T-helper 2 cell (primary cell): ENCODE measurements around the gene MBD3.

Experiments used
- DNase-seq, 5 experiments: peaks; one replicate each; pipeline versions ENCODE4 v3.0.0 to v3.0.0-alpha.2; 2012 to 2022

Gene MBD3

DNA sequence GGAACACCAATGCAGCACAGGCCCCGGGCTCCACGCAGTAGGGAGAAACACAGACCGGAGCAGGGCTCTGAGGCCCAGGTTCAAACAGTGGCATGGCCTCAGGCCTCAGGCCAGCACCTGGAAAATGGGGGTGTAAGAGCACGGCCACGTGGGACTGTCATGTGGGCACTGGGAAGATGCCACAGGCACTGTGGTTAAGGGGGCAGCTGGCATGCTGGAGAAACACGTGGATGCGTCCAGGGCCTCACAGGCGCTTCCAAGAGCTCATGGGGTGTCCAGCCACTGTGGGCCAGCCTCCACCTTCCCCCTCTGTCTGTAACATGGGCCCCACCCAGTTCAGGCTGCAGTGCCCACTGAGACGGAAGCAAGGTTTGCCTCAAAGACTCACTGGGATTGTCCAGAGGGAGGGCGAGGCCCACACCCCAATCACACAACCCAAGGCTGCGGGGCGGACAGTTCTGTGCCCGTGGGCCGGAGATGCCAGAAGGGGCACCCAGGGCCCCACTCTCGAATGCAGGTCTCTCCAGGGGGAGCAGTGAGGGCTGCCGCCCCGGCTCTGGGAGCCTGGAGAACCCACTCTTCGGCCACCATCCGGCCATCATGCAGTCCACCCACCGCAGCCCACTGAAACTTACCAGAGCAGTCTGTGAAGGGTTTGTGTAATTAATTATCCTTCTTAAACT is 6.3 kb upstream of the MBD3 start:
- no peak for DNase-seq

DNA sequence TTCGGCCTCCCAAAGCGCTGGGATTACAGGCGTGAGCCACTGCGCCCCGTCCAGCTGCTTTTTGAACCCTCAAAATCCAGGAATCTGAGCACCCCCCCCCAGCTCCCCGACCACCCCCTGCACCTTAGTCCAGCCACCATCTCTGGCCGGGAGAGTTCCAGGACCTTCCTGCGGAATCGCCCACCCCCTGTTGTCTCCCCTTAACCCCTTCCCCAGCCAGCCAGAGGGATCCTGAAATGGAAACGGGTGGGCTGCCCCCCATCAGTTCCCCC is 772 bp upstream of the MBD3 start:
- no peak for DNase-seq

DNA sequence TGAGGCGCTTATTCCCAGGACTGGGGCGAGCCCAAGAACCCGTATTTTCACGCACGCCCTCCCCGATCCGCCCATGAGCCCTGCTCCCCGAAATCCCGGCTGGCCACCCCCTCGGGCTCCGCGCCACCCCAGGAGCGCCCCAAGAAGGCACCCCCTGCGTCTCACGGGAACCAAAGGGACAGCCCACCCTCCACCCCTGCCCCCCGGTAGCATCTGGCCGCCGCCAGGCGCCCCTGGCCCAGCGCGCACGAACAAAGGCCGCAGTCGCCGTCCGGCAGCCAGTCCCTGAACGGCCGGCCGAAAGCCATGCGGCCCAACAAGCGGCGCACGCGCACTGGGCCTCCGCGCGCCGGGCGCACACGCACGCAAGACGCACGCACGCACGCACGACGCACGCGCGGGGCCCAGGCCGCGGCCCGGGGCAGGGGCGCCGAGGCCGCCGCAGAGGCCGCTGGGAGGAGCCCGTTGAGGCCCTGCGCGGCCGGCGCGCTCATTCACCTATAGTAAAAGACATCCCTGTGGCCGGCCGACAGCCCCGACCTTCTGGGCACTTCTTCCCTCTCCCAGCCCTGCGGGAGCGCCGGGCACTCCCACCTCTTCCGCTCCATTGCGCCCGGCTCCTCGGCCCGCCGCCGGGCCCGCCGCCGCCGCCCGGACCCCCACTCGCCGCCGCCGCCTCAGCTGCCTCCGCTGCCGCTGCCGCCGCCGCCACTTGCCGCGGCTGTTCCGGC is 476 bp downstream of the MBD3 start:
- peak; percentile 69 to 94 (median 78) for DNase-seq

DNA sequence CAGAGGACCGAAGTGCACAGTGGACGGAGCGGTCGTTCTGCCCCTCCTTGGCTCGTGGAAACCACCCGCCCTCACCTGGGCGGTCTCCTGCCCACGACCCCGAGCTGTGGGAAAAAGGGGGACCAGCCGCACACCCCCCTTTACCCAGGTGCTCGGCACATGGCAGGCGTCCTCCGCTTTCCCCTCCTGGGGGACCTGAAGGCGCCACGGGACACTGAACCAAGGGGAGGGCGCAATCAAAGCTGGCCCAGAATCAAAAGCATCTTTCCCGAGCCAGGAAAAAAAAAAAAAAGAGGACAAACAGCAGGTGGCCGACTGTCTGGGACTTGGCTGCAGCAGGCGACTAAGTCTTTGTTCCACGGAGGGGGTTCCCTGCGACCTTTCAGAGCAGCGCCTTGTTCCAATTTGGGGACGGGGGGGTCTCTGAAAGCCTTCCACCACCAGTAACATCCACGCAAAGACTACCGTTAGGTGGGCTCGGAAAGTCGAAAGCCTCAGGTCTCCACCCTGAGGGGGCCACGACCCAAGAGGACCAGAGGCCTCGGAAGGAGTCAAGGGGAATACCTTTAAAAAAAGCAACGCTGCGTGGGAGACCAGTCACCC is 1.1 kb downstream of the MBD3 start:
- DNase-seq, result no peak

DNA sequence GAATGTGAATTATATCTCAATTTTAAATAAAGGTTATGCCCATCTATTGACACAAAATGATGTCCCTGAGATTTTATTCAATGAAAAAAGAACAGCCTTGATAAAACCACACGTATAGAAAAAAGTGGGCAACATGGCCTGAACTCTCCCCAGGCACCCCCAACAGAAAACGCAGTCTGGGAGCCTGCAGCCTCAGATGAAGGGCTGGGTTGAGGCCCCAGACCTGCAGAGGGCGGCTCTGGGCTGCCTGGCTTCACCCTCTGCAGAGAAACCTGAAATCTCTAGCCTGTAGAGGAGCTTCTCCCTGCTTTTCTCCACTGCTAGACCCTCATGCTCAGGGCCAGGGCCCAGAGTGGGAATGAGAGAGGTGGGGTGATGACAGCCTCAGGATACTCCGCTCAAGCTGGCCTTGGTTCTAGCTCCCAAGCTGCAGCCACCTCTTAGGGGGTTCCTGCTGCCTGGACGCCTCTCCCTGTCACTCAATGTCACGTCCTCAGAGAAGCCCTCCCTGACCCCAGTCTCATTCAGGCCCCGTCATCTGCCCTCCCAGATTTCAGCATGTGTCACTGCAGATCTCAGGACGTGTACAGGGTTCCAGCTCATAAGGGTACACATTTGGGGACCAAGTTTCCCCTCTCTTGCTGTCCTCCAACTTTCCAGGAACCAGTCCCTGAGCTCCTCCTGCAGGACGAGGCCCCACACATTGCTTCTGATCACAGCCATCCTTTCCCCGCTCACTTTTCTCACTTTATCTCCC is 1.8 kb downstream of the MBD3 start:
- DNase-seq, result peak in 1 of 5 experiments; percentile 51

DNA sequence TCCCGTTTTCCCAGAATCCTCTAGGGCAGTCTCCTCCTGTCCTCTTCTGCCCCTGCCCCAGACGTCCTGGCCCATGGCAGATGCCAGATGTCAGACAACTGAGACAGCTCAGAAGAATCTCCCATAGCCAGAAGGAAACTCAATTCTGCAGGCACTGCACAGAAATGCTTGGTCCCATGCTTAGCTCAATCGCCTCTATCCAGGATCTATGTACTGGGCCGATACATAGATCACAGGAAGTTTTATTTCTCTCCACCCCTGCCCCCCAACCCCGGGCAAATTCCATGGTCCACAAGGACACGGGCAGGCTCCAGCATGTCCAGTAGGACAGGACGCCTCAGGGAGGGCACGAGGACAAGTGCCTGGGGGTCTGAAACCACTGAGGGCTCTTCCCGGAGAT is 4.8 kb downstream of the MBD3 start:
- no peak for DNase-seq

DNA sequence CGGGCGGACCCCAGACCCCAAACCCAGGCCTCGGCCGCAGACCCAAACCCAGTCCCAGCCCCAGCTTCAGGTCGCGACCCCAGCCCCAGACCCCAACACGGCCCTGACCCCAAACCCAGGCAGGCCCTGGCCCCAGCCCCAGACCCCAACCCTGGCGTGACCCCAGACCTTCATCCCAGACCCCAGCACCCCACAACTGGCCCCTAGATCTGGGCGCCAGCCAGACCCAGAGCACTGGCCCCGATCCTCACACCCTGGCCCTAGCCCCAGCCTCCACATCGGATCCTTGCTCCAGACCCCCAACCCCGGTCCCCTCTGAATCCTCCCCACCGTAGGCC is 7.5 kb downstream of the MBD3 start:
- no peak for DNase-seq

DNA sequence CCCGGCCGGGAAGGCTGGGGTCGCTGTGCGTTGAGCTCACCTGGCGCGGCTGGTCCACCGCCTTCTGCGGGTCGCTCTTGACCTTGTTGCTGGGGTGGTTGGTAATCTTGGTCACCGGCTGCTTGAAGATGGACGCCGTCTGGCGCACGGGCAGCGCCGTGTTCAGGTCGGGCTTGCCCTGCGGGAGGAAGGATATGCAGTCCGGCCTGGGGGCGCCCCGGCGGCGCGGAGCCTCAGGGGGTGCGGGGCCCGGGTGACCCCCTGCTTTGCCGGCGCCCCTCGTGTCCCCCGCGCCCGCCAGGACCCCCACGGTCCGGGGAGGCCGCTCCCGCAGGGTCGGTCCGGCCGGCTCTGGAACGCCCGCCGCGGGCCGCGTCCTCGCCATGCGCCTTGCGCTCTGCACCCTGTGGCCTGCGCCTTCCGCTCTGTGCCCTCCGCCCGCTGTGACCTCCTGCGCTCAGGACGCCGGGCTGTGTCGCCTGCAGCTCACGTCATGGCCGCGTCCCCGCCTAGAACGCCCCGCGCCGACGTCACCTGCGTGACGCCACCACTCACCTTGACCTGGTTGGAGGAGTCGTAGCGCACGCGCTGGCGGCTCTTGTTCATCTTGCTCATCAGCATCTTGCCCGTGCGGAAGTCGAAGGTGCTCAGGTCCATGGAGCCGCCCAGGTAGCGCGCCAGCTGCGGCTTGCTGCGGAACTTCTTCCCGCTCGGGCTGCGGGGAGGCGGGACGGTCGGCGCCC is 8.0 kb downstream of the MBD3 start:
- no peak for DNase-seq

DNA sequence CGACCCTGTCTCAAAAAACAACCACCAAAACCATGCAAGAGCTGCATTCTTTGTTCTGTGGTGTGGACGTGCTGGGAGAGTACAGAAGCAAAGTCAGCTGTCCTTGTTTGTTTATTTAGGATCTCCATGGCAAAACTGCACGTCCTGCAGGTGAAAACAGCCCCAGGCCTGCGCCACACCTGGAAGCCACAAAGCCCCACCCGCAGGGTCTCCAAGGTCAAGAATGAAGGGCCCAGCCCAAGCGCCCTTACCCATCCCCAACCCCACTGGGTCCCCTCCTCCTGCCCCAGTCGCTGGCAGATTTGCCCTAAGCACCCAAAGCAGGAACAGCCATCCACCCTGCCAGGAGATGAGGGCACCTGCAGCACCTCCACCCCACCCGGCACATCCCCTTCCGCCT is 10.5 kb downstream of the MBD3 start:
- DNase-seq, result no peak

DNA sequence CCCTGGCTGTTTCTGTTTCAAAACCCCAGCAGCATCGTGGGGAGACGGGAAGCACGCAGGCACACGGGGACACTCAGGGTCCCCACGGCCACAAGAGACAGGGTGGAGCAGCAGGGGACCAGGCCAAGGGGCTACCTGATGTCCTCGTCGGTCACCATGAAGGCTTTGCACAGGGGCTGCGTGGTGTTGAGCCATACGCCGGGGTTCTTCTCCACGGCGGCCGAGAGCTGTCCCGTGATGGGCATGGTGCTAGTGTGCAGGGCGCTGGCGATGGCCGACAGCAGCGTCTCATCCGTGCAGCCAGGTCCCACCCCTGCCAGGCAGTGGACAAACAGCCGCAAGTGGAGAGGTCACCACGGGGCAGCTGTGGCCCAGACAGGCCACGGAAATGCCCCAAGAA is 11.7 kb downstream of the MBD3 start:
- DNase-seq, result no peak

DNA sequence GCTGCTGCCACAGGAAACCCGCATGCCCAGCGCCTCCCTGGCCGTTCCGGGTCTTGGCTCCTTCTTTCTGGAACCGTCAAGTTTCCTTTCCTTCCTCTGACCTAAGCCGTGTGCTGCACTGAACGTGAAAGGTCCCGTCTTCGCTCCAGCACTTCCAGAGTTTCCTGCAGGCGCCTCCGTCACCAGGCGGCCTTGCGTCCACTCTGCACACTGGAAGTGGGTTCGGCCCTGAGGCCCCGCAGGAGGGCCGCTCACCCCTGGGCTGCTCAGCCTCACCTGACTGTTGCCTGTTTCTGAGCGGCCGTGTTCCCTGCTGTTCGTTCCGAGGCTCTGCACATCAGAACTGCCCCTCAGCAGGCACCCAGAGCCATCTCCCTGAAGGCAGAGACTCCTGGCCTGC is 12.3 kb downstream of the MBD3 start:
- no peak for DNase-seq

DNA sequence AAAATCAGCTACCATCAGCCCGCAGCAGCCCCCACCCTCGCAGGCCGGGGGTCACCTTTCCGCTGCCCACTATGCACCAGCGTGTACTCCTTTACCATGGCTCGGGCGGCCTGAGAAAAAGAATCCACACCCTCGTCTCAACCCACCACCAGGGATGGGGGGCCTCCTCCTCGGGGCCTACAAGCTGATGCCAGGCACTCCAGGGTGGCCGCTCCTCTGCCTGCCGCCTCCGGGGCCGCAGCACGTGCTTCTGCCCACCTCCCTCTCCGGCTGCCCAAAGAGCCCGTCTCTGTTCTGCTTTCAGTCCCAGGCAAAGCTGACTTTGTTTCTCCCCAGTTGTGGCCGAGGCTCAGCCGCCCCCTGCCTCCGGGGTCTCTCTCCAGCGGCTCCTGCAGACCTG is 13.4 kb downstream of the MBD3 start:
- no peak for DNase-seq

DNA sequence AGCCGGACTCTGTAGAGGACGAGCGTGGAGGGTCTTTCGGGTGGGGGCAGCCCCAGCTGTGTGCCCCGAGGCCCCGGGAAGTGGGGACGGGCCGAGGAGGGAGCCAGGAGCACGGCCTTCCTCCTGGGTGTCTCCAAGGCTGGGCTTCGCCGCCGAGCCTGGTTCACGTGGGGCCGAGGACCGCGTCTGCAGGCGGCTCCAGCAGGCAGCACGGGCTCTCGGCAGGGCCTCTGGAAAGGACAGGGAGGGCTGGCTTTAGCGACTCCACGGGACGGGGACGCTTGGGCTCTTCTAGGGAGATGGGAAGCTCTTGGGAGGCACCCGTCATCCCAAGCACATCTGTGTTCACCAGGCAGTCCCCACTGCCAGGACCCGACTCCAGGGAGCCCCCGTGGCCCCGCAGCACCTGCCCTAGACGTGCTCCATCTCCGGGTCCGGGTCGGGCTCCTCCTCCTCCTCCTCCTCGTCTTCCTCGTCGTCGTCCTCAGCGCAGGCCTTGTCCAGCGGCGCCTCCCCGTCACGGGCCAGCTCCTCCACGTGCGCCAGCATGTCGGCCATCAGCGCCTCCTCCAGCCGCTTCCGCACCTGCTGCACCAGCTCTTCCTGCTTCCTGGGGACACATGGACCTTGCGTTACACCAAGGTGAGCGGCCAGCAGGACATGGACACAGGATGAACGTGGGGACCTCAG is 14.6 kb downstream of the MBD3 start:
- DNase-seq, result no peak

DNA sequence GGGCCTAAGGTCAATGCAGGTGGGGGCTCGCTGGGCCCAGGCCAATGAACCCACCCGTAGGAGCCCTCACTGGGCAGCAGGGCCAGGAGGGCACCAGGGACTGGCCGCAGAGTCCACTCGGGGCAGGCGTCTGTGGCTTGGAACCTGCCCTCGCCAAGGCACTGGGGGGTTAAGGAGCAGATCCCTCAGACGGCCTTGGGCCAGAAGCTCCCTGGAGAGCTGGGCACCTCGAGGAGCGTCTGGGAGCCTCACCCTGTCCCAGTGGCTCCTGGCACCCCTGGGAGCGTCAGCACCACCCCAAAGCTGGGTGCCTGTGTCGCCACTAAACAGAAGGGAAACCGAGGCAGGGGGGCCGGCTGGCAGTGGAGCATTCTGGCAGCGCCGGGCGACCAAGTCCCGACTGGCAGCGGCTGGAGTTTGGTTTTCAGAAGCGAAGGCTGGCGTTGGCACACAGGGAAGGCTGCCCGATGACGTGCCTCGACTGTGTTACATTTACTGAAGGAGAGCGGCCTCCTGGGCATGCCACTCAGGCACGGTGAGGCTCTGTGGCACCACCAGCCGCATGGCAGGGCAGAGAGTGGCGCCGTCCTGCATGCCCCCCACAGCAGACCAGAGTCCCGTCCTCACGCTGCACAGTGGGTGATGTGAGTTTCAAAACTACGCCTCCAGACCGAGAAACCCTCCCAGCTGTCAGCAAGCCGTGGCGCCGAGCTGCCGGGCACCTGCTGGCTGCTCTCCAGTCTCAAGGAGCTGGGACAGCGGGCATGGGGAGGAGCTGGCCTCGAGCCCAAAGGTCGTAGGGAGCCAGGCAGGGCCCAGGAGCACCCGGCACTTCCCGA is 15.4 kb downstream of the MBD3 start:
- DNase-seq, result no peak

DNA sequence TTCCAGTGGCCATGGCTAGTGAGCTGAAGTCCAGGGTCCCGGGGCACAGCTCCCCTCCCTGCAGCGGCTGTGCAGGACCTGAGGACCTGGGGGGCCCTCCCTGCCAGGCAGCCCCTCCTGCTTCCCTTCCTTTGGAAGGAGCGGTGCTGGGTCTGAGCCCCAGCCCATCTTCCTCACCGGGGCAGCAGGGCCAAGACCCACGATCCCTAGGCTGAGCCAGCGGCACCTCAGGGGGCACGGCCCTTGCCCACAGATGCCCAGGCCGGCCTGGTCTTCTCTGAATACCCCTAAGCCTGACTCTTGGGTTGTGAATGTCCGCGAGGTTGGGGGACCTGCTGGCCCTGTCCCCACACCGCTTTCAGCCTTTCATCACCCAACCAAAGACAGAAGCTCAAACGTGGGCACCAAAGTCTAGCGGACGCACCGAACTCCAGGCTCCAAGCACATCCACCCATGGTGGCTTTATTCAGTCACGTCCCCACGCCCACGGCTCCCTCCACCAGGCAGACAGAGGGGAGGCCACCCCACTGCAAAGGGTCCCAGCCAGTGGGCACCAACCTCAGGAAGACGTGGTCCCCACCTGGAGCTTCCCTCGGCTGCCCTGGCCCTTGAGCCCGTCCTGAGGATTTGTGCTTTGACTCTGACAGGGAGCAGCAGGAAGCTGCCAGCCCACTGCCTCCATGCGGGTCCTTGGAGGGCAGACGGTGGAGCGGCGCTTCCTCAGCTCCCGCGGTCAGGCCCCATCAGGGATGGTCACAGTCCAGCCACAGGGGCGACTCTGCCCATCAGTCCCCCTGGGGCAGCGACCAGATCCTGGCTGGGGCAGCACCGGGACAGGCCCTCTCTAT is 16.2 kb downstream of the MBD3 start:
- DNase-seq, result no peak

DNA sequence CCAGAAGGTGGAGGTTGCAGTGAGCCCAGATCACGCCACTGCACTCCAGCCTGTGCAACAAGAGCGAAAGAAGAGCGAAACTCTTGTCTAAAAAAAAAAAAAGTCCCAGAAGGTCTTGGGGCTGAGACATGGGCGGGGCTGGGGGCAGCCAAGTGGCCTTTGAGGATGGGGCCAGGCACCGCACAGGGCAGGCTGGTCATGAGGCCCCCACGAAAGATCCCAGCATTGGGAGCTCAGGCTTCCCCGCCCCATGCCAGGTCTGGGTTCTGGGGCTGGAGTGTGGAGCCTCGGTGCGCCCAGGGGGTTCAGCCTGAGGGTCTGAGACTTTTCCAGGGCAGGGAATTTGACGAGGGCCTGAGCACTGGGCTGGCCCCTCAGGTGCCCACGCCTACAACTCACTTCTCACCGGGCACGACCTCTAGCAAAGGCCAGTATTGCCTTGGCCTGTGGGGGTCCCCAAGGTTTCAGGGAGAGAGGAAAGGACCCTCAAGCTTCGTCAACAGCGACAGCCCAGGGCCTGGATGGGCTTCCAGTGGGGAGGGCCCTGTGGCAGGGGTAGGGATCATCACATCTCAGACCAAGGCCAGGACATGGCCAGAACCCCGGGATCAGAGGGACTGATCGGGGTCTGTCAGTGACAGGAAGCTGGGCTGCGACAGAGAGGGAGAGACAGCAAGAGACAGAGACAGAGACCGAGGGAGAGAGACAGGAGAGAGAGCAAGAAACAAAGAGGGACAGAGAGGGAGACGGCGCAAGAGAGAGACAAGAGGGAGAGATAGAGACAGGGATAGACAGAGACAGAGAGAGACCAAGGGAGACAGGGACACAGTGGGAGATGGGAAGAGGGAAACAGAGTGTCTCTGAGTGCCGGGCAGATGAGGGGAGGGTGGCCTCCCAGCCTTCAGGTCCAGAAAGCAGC is 17.1 kb downstream of the MBD3 start:
- DNase-seq, result no peak

DNA sequence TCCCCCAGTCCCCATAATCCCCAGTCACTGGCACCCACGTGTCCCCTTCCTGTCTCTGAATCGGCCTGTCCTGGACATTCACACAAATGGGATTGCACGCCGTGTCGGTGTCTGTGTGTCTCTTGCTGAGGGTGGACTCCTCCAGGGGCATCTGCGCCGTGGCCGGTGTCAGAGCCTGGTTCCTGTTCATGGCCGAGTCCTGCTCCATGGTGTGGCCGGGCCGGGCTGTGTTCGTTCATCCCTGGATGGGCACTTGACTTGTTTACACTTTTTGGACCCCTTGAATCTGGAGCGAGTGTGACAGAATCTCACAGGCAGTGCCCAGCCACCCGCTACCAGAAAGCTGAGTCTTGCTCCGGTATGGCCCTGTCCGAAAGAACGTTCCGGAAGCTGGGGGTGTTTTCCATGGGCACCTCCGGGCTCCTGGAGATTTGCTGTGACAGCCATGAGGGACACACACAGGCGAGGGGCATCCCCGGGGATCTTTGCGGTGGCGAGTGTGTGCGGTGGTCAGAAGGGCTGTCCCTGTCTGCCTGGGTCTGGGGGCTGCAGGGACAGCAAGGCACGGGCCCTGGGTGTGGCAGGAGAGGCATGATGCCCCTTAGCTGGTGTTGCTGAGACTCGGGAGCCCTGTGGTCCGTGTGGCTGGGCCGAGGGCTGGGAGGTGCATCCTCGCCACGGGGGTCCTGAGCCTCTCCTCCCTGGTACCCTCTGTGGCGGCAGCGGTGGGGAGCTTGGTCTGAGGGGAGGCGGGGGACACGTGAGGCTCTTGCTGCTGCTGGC is 18.1 kb downstream of the MBD3 start:
- DNase-seq, result no peak

DNA sequence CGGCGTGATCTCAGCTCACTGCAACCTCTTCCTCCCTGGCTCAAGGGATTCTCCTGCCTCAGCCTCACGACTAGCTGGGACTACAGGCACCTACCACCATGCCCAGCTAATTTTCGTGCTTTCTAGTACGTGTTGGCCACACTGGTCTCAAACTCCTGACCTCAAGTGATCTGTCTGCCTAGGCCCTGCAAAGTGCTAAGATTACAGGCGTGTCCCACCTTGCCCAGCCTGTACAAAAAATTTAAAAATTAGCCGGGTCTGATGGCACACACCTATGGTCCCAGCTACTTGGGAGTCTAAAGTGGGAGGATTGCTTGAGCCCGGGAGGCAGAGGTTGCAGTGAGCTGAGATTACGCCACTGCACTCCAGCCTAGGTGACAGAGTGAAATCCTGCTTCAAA is 19.9 kb downstream of the MBD3 start:
- DNase-seq, result no peak

DNA sequence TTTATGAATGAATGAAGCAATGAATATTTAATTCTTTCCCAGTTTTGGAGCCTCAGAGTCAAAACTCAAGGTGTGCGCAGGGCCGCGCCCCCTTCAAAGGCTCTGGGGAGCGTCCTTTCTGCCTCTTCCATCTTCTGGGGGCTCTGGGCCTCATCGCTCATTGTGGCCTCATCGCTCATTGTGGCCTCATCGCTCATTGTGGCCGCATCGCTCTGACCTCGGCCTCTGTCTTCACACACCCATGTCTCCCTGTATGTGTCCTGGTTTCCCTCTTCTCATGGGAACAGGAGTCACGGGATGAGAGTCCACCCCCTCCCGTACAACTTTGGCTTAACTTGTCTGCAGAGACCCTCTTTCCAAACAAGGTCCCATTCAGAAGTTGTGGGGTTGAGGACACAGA is 21.3 kb downstream of the MBD3 start:
- no peak for DNase-seq
